ENCODE measurements around the gene ISLR. TPM values are rescaled to one million over a fixed set of nuclear protein-coding genes. Genes with fewer than 3 reads are reported as not detected.
"Not testable (repeated sequence)": the region's sequence is repeated elsewhere in the genome, so short reads cannot be mapped to it uniquely, and the experiment has no call there.

ISLR gene
- total RNA-seq, 2 donors from 2014 or later: 22.8 to 28.2 TPM

GRCh38 chr15:74135041-74135565 lies 38.4 kb upstream of the ISLR start:
- intact Hi-C loops (cut with DNase I): loop anchor here in 1 of 2 donors (10.0 kb wide), 1 partner anchor 110 kb away; no protein-coding TSS in a partner anchor
- ATAC-seq: no peak

GRCh38 chr15:74136540-74136813 lies 37.0 kb upstream of the ISLR start:
- intact Hi-C loops (cut with DNase I): loop anchor here in 1 of 2 donors (10.0 kb wide), 1 partner anchor 108 kb away; no protein-coding TSS in a partner anchor
- peak; percentile 35 for DNase-seq
- no peak for ATAC-seq

More at GRCh38 chr15:74135041-74135565, 38.4 kb upstream of the ISLR start:
- DNase-seq: no peak

GRCh38 chr15:74136814-74137536 lies 36.5 kb upstream of the ISLR start:
- ATAC-seq (peak in 1 of 2 donors; percentile 20), DNase-seq (no peak)
- intact Hi-C loops (cut with DNase I): loop anchor here in 1 of 2 donors (10.0 kb wide), 1 partner anchor 108 kb away; no protein-coding TSS in a partner anchor

GRCh38 chr15:74137537-74137894 lies 36.0 kb upstream of the ISLR start:
- intact Hi-C loops (cut with DNase I): loop anchor here in 1 of 2 donors (10.0 kb wide), 1 partner anchor 107 kb away; no protein-coding TSS in a partner anchor

GRCh38 chr15:74138642-74139041 lies 34.9 kb upstream of the ISLR start:
- intact Hi-C loops (cut with DNase I): loop anchor here in 1 of 2 donors (10.0 kb wide), 1 partner anchor 106 kb away; no protein-coding TSS in a partner anchor

More at GRCh38 chr15:74137537-74137894, 36.0 kb upstream of the ISLR start:
- DNase-seq: no peak
- no peak for ATAC-seq

DNA sequence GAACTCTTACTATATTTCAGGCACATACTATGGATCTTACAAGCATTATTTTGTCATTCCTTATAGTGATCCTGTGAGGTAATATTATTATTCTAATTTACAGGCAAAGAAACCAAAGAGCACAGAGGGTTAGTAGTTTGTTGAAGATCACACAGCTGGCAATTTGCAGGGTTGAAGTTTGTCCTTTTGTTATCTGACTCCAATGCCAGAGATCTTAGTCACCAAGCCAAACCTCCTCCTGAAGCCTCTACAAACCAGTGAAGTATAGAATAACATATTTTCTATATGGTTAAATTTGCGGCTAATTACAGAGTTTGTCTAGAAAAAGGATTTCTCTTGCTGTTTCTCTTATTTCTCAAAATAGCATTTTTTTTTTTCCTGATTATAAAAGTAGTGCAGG lies 31.9 kb upstream of the ISLR start:
- DNase-seq: no peak
- intact Hi-C loops (cut with DNase I): no loop called here
- ATAC-seq: no peak

More at GRCh38 chr15:74138642-74139041, 34.9 kb upstream of the ISLR start:
- ATAC-seq (no peak), DNase-seq (no peak)

DNA sequence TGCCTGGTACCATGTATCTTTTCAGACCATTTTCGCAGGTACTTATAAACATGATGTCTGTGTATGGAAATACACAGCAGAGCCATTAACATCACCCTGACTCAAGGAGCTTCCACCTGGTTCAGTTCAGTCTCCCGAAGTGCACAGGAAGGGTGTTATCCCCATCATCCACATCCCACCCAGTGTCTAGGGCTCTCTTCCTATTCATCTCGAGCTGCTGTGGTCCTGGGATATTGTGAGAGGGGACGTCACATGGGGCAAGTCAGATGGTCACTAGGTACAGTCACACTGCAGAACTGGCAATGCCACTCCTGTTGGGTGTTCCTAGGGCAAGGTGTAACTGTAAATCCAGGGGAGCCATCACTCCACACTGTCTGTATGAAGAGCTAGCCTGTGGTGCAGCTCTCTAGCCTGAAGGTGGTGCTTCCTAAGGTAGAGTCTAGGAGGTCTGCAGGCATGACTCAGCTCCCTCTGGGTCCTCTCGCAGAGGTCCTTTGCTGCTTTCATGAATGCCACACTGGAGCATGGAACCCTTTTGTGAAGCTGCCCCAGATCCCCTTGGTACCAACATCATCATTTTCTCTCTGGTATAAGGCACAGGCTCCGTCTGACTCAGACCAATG lies 29.2 kb upstream of the ISLR start:
- no peak for ATAC-seq
- intact Hi-C loops (cut with DNase I): no loop called here

DNA sequence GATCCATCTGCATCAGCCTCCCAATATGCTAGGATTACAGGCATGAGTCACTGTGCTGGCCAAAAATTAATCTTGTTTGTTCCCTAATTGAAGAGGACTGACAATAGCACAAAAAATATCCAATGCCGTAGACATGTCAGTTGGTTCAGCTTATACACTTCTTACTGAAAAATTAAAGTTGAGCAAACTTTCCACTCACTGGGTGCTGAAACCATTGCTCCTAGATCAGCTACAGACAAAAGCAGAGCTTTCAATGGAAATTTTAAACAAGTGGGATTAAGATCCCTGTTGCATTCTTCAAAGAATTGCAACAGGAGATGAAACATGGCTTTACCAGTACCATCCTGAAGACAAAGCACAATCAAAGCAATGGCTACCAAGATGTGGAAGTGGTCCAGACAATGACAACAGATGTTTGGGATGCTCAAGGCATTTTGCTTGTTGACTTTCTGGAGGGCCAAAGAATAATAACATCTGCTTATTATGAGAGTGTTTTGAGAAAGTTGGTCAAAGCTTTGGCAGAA lies 27.2 kb upstream of the ISLR start:
- intact Hi-C loops (cut with DNase I): no loop called here
- no peak for ATAC-seq
- no peak for DNase-seq

More for the DNA sequence above, 29.2 kb upstream of the ISLR start:
- no peak for DNase-seq

DNA sequence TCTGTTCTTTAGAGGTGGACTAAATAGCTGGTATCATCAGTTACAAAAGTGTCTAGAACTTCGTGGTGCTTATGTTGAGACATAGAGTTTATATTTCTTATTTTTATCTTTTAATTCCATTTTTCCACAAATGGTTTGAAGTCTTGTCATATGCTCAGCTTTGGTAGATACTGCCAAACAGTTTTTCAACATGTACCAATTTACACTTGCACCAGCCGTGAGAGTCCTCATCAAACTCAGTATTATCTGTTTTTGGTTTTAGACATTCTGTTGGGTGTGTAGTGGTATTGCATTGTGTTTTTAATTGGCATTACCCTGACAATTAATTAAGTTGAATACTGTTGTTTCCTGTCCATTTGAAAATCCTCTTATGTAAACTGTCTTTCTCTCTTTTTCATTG lies 26.5 kb upstream of the ISLR start:
- ATAC-seq (no peak), DNase-seq (no peak)
- intact Hi-C loops (cut with DNase I): no loop called here

DNA sequence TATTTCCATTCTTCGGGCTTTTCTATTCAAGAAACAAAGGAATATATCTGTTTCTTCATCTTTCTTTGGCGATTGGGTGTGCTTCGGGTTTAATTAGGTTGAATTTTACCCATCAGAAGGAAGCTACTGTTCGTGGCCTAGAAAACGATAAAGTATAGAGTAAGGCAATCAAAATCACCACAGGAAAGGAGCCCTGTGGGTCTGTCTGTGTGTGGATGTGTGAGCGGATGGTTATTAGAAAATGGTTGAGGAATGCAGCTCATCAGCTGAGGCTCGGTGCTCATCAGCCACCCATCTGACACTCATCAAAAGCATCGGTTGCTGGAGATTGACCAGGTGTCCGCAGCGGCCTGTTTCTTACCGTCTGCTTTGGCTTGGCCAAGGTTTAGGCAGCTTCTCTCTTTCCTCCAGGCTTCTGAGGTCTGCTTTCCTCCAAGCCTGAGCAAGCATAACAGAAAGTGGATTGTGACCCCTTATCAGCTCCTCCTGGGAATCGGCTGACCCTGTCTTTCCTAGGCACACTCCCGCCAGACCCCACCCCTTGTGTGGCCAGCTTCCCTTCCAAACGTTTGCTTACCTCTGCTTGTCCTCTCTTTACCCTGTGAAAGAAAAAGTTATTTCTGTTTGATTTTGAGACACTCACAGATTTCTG lies 17.6 kb upstream of the ISLR start:
- ATAC-seq (peak in 1 of 2 donors; percentile 9), DNase-seq (no peak)
- intact Hi-C loops (cut with DNase I): no loop called here

DNA sequence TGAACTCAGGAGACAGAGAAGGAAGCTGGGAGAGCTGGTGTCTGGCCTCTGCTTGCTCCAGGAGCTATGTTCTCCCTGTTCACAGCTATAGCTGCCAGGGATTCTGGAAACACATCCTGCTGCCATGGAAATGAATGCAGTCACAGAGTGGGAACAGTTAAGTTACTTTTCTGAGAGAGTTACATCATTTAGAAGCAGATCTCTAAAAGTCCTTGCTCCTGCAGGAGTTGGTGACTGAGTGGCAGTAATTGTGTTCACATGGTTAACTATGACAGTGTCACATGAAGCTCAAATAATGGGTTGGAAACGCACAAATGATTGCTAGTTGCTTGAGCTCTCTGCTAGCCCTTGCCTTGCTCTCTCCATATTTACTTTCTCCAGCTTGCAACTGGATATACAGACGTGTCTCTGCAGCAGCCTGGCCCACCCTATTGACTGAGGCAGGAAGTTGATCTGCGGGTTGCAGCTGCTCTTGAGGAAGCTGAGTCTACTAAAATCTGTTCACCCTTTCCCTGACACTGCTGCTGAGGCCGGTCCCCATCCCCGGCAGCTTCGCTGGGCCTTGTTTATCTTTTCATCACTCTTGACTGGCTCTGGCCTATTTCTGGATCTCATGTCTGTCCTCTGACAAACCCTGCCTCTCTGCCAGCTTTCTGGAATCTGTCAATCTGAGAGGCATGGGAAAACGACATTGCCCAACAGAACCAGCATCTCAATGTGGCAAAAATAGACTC lies 16.7 kb upstream of the ISLR start:
- DNase-seq: no peak
- intact Hi-C loops (cut with DNase I): no loop called here

DNA sequence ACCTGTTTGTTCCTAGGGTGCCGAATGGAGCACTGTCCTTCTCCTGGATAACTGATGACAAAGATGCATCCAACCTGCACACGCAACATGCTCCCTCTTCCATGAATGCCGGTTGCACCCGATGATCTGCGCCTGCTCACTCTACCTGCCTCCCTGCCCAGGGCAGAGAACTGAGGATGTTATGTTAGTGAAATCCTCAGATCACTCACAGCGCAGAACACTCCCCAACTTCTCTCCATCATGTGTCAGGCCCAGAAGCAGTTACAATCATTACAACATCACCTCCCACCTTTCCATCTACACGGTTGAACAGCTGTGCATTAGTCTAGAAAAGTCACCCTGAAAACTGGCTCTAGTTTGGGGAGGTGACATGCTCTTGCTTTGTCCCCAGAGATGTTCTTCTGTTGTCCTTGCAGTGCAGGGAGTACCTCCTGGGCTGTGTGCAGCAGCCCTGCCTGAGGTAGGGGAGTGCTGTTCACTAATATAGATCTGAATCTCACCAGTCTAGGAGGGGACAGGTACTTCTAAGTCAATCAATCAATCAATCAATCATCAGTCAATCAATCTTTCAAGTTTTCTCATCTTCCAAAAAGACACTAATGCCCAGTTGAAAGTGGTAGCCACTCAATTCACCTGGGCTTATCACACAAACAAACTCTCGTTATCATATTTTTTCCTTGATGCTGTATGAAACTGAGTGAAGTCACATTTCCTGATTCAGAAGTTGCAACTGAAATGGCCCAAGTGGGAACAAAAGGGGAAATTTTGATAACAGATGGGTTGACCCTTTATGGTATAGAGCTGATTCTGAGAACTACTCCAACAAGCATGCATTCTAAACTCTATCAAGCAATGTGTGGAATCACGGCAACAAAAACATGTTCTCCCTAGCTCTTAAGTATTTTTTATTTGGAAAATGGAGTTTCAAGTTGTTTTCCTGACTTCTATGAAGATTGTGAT lies 15.4 kb upstream of the ISLR start:
- ATAC-seq (no peak), DNase-seq (no peak)
- intact Hi-C loops (cut with DNase I): no loop called here

More for the DNA sequence above, 16.7 kb upstream of the ISLR start:
- peak; percentile 88 to 91 for ATAC-seq

GRCh38 chr15:74158855-74159650 lies 14.5 kb upstream of the ISLR start:
- intact Hi-C loops (cut with DNase I): no loop called here
- ATAC-seq (no peak), DNase-seq (no peak)

GRCh38 chr15:74159773-74160172 lies 13.7 kb upstream of the ISLR start:
- DNase-seq: no peak
- peak in 1 of 2 donors; percentile 17 for ATAC-seq
- intact Hi-C loops (cut with DNase I): no loop called here

DNA sequence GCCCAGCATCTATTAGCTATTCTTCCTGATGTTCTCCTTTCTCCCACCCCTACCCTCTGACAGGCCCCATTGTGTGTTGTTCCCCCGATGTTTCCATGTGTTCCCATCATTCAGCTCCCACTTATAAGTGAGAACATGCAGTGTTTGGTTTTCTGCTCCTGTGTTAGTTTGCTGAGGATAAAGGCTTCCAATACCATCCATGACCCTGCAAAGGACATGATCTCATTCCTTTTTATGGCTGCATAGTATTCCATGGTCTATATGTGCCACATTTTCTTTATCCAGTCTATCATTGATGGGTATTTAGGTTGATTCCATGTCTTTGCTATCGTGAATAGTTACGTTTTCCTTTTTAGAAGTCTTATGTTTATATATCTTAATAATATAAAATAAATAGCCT lies 13.1 kb upstream of the ISLR start:
- DNase-seq; intact Hi-C loops (cut with DNase I); ATAC-seq: not testable (repeated sequence)

DNA sequence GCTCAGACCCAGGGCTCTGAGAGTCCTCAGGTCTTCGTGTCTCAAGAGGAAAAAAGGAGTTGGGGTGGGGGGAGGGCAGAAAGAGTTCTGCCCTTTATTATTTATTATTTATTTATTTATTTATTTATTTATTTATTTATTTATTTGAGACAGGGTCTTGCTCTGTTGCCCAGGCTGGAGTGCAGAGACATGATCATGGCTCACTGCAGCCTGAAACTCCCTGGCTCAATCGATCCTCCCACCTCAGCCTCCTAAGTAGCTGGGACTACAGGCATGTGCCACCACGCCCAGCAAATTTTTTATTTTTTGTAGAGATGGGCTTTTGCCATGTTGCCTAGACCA lies 11.3 kb upstream of the ISLR start:
- DNase-seq; intact Hi-C loops (cut with DNase I); ATAC-seq: not testable (repeated sequence)

DNA sequence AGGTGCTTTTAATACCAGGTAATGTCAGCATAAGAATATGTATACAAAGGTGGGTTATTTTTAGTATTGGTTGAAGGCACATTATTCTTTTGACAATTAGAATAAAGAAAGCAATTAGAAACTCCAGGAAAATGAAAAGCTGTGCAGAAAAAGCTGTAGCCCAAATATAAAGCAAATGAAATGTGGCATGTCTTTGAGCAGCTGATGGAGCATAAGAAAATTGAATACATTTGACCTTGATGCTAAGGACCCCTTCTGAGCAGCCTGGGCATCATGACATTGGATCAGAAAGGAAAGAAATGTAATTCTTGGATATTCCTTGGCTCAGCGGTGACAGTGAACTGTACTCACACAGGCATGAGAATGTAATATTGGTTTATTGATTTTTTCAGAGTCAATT lies 8.0 kb upstream of the ISLR start:
- ATAC-seq (no peak), DNase-seq (no peak)
- intact Hi-C loops (cut with DNase I): loop anchor here in 1 of 2 donors (5.0 kb wide), 1 partner anchor 87 kb away; no protein-coding TSS in a partner anchor
